ENCODE results near the gene ACOX3.

Gene ACOX3

DNA sequence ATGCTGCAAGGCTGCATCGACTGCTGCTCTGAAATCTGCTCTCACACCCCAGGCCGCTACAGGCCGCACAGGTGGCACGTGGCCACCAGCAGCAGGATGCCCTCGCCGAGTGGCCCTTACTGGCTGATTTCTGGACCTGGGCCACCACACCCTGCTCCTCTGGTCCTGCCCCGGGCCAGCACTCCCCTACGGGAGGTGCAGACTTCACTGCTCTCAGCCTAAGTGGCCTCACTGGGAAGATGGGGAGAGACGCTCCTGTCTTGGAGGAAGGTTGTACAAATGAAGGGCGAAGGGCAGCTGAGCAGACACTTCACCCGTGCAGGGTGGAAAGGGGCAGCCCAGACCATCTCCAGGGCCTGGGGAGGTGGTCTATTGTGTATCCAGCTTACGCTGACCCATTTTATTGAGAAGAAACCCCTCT is 72.5 kb downstream of the ACOX3 start:
- no peak for TF ChIP-seq CTCF (IDR thresholded peaks at IDR 0.05; ENCODE audit: extremely low read depth, insufficient read depth, missing control alignments)
- in situ Hi-C loops (cut with MboI; ENCODE audit: low pct_unique_long_range_greater_than_20kb, low sequenced_read_pairs, unreplicated experiment) = no loop called here
- no peak for DNase-seq (ENCODE audit: low spot score)

DNA sequence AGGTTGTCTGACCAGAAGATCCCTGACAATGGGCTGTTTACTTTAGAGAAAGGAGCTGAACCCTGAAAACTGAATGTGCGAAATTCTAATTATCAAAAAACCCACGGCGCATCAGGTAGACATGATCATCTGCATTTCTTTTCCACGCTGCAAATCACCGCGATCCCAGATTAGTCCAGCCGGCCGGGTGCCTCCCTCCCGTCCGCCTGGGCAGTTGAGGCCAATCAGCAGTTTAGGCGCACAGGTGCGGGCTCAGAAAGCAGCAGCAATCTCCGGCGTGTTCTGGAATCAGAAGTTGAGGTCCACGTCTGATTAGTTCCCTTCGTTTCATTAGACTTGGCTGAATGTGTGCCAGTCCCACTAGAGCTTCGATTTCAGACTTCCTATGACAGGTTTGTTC is 73.9 kb downstream of the ACOX3 start:
- in situ Hi-C loops (cut with MboI; ENCODE audit: low pct_unique_long_range_greater_than_20kb, low sequenced_read_pairs, unreplicated experiment) = no loop called here
- no peak for DNase-seq (ENCODE audit: low spot score)

GRCh38 chr4:8365951-8366350 is 74.6 kb downstream of the ACOX3 start:
- in situ Hi-C loops (cut with MboI; ENCODE audit: low pct_unique_long_range_greater_than_20kb, low sequenced_read_pairs, unreplicated experiment) = no loop called here
- no peak for DNase-seq (ENCODE audit: low spot score)
- TF ChIP-seq CTCF (IDR thresholded peaks at IDR 0.05; ENCODE audit: extremely low read depth, insufficient read depth, missing control alignments) = no peak

More for the DNA sequence above, 73.9 kb downstream of the ACOX3 start:
- TF ChIP-seq CTCF (IDR thresholded peaks at IDR 0.05; ENCODE audit: extremely low read depth, insufficient read depth, missing control alignments) = no peak

GRCh38 chr4:8365353-8365752 is 75.2 kb downstream of the ACOX3 start:
- no peak for DNase-seq (ENCODE audit: low spot score)
- in situ Hi-C loops (cut with MboI; ENCODE audit: low pct_unique_long_range_greater_than_20kb, low sequenced_read_pairs, unreplicated experiment) = no loop called here
- TF ChIP-seq CTCF (IDR thresholded peaks at IDR 0.05; ENCODE audit: extremely low read depth, insufficient read depth, missing control alignments) = no peak

DNA sequence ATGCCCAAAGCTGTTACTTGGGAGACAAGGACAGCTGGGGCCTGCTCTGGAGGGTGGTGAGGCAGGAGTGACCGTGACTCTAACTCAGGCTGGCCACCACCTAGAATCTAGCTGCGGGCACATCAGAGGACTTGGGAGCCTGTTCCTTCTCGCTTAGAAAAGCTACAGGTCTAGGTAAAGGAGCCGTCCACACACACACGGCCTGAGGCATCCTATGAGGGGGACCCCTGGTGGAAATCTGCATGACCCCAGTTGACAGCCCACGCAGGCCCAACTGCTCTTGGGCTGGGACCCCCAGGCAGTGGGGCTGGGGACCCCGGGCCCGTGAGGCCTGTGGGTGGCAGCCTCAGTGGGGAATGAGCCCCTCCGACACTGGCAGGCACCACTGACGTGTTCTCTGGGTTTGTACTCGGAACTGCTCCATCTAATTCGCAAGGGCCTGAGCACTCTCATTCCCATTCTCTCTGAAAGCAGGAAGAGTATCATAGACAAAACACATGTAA is 75.6 kb downstream of the ACOX3 start:
- in situ Hi-C loops (cut with MboI; ENCODE audit: low pct_unique_long_range_greater_than_20kb, low sequenced_read_pairs, unreplicated experiment) = no loop called here
- TF ChIP-seq CTCF (IDR thresholded peaks at IDR 0.05; ENCODE audit: extremely low read depth, insufficient read depth, missing control alignments) = no peak
- DNase-seq (ENCODE audit: low spot score) = no peak

DNA sequence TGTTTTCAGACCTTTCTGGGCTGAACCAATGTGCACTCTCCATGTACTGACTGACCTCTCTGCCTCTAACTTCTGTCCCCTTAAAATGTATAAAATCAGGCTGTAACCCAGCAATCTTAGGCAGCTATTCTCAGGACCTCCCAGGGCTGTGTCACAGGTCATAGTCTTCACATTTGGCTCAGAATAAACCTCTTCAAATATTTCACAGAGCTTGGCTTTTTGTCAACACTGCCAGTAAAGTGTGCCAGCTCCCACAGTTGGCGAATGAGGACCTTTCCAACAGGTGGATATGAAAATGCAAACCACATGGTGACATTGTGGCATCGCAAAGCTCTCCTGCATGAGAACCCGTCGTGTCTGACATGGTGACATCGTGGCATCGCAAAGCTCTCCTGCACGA is 76.4 kb downstream of the ACOX3 start:
- DNase-seq (ENCODE audit: low spot score) = no peak
- TF ChIP-seq CTCF (IDR thresholded peaks at IDR 0.05; ENCODE audit: extremely low read depth, insufficient read depth, missing control alignments) = no peak
- in situ Hi-C loops (cut with MboI; ENCODE audit: low pct_unique_long_range_greater_than_20kb, low sequenced_read_pairs, unreplicated experiment) = no loop called here

- no peak for DNase-seq (ENCODE audit: low spot score)
- TF ChIP-seq CTCF (IDR thresholded peaks at IDR 0.05; ENCODE audit: extremely low read depth, insufficient read depth, missing control alignments) = no peak
- in situ Hi-C loops (cut with MboI; ENCODE audit: low pct_unique_long_range_greater_than_20kb, low sequenced_read_pairs, unreplicated experiment) = no loop called here
Measured at GRCh38 chr4:8362483-8362882, 78.0 kb downstream of the ACOX3 start.

Data from GM13977 (cell line).